ENCODE measurements around the gene PCDHA3.
"Not testable (repeated sequence)": the region's sequence is repeated elsewhere in the genome, so short reads cannot be mapped to it uniquely, and the experiment has no call there.

The PCDHA3 gene

GRCh38 chr5:140800816-140801493 lies at the start of gene PCDHA3:
Gene PCDHA3 (plus strand): TSS chr5:140801057.
- DNase-seq (ENCODE audit: low read depth), result no peak

GRCh38 chr5:140753561-140753960 lies 47.3 kb upstream of the PCDHA3 start:
- DNase-seq (ENCODE audit: low read depth), result no peak

- no peak for DNase-seq (ENCODE audit: low read depth)
Observed at GRCh38 chr5:140764177-140764973, 36.5 kb upstream of the PCDHA3 start.

- DNase-seq (ENCODE audit: low read depth), result no peak
Observed at GRCh38 chr5:140767444-140767843, 33.4 kb upstream of the PCDHA3 start.

GRCh38 chr5:140780512-140780911 lies 20.3 kb upstream of the PCDHA3 start:
- DNase-seq (ENCODE audit: low read depth), result no peak

- DNase-seq (ENCODE audit: low read depth), result no peak
Observed at GRCh38 chr5:140785905-140786686, 14.8 kb upstream of the PCDHA3 start, which contains the start of gene PCDHA1. Gene PCDHA1 (plus strand): TSS chr5:140786140.

- DNase-seq (ENCODE audit: low read depth), result not testable (repeated sequence)
Observed at GRCh38 chr5:140787422-140787821, 13.4 kb upstream of the PCDHA3 start.

DNA sequence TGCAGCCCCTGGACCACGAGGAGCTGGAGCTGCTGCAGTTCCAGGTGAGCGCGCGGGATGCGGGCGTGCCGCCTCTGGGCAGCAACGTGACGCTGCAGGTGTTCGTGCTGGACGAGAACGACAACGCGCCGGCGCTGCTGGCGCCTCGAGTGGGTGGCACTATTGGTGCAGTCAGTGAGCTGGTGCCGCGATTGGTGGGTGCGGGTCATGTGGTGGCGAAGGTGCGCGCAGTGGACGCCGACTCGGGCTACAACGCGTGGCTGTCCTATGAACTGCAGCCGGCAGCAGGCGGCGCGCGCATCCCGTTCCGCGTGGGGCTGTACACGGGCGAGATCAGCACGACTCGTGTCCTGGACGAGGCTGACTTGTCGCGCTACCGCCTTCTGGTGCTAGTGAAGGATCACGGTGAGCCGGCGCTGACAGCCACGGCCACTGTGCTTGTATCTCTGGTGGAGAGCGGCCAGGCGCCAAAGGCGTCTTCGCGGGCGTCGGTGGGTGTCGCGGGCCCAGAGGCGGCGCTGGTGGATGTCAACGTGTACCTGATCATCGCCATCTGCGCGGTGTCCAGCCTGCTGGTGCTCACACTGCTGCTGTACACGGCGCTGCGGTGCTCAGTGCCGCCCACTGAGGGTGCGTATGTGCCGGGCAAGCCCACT lies 12.9 kb upstream of the PCDHA3 start:
- DNase-seq (ENCODE audit: low read depth), result not testable (repeated sequence)

DNA sequence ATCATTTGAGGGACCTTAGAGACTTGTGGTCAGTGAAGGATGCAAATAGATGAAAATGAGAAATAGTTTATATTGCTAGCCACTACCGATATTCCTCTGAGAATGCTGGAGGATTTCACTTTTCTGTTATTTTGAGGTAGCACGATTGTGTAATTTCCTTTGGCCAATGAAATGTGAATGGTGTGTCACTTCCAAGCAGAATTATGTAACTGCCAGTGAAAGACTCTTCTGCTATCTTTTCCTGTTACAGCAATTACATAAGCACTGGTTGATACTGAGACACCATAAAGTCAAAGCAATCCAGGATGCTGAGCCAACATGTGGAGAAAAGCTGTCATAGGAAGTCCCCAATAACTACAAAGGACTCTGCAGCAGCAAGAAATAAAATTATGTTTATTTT lies 9.8 kb upstream of the PCDHA3 start:
- no peak for DNase-seq (ENCODE audit: low read depth)

GRCh38 chr5:140794595-140795258 lies 6.1 kb upstream of the PCDHA3 start, which contains the start of gene PCDHA2:
Gene PCDHA2 (plus strand): TSS chr5:140794852.
- no peak for DNase-seq (ENCODE audit: low read depth)

DNA sequence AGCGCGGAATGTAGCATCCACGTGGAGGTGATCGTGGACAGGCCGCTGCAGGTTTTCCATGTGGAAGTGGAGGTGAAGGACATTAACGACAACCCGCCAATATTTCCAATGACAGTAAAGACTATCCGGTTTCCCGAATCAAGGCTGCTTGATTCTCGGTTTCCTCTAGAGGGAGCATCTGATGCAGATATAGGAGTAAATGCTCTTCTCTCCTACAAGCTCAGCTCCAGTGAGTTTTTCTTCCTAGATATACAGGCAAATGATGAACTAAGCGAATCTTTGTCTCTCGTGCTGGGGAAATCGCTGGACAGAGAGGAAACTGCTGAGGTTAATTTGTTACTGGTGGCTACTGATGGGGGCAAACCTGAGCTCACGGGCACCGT lies 5.6 kb upstream of the PCDHA3 start:
- DNase-seq (ENCODE audit: low read depth), result no peak

GRCh38 chr5:140796072-140796717 lies 4.7 kb upstream of the PCDHA3 start:
- DNase-seq (ENCODE audit: low read depth), result not testable (repeated sequence)

- DNase-seq (ENCODE audit: low read depth), result no peak
Observed at GRCh38 chr5:140796718-140797095, 4.2 kb upstream of the PCDHA3 start.

DNA sequence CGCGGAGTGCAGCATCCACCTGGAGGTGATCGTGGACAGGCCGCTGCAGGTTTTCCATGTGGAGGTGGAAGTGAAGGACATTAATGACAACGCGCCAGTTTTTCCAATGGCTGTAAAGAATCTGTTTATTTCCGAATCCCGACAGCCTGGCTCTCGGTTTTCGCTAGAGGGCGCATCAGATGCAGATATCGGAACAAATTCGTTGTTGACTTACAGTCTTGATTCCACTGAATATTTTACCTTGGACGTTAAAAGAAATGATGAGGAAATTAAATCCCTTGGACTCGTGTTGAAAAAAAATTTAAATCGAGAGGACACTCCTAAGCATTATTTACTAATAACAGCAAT lies 611 bp downstream of the PCDHA3 start:
- DNase-seq (ENCODE audit: low read depth), result no peak

- not testable (repeated sequence) for DNase-seq (ENCODE audit: low read depth)
Observed at GRCh38 chr5:140802381-140802780, 1.5 kb downstream of the PCDHA3 start.

DNA sequence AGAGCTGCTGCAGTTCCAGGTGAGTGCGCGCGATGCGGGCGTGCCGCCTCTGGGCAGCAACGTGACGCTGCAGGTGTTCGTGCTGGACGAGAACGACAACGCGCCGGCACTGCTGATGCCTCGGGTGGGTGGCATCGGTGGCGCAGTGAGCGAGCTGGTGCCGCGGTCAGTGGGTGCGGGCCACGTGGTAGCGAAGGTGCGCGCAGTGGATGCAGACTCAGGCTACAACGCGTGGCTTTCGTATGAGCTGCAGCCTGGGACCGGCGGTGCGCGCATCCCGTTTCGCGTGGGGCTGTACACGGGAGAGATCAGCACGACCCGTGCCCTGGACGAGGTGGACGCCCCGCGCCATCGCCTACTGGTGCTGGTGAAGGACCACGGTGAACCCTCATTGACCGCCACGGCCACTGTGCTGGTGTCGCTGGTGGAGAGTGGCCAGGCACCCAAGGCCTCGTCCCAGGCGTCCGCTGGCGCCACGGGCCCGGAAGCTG lies 2.0 kb downstream of the PCDHA3 start:
- DNase-seq (ENCODE audit: low read depth), result no peak

GRCh38 chr5:140806834-140807775 lies 6.2 kb downstream of the PCDHA3 start, which contains the start of gene PCDHA4:
Gene PCDHA4 (plus strand): TSS chr5:140807068.
- no peak for DNase-seq (ENCODE audit: low read depth)

DNA sequence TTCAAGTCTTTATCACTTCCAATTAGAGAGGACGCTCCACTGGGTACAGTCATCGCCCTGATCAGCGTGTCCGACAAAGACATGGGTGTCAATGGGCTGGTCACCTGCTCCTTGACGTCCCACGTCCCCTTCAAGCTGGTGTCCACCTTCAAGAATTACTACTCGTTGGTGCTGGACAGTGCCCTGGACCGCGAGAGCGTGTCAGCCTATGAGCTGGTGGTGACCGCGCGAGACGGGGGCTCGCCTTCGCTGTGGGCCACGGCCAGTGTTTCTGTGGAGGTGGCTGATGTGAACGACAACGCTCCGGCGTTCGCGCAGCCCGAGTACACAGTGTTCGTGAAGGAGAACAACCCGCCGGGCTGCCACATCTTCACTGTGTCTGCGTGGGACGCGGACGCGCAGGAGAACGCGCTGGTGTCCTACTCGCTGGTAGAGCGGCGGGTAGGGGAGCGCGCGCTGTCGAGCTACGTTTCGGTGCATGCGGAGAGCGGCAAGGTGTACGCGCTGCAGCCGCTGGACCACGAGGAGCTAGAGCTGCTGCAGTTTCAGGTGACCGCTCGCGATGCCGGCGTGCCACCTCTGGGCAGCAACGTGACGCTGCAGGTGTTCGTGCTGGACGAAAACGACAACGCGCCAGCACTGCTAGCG lies 7.5 kb downstream of the PCDHA3 start:
- DNase-seq (ENCODE audit: low read depth), result not testable (repeated sequence)

DNA sequence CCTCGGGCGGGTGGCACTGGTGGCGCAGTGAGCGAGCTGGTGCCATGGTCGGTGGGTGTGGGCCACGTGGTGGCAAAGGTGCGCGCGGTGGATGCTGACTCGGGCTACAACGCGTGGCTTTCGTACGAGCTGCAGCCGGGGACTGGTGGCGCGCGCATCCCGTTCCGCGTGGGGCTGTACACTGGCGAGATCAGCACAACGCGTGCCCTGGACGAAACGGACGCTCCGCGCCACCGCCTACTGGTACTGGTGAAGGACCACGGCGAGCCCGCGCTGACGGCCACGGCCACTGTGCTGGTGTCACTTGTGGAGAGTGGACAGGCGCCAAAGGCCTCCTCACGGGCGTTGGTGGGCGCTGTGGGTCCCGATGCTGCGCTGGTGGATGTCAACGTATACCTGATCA lies 8.0 kb downstream of the PCDHA3 start:
- no peak for DNase-seq (ENCODE audit: low read depth)

Data from stimulated activated CD8-positive, alpha-beta memory T cell treated with anti-CD3 and anti-CD28 coated beads, Interleukin-7, amount 100 ng/mL, for 24 hours (primary cell).